Urinary bladder (tissue), 4 donors: ENCODE results near the gene LCE5A. TPM values are rescaled to one million over a fixed set of nuclear protein-coding genes. Genes with fewer than 3 reads are reported as not detected.

ENCODE experiments used
- DNase-seq: peaks from one replicate; pipeline ENCODE4 v3.0.0-alpha.2; 2015; ENCODE audit errors: extremely low spot score
- H3K27ac ChIP-seq: one replicate; pipeline ENCODE4 v1.5.1; 2013; ENCODE audit warnings: low read depth, mild to moderate bottlenecking, moderate library complexity
- H3K36me3 ChIP-seq: one replicate; pipeline ENCODE4 v1.6.1; 2013; ENCODE audit warnings: mild to moderate bottlenecking, moderate library complexity; ENCODE audit not compliant: insufficient read depth
- H3K4me1 ChIP-seq: one replicate; pipeline ENCODE4 v1.6.1; 2013; ENCODE audit warnings: mild to moderate bottlenecking, moderate library complexity; ENCODE audit not compliant: insufficient read depth
- H3K4me3 ChIP-seq: one replicate; pipeline ENCODE4 v1.5.1; 2013; ENCODE audit warnings: low read depth, low read length
- WGBS: extraction: QIAGEN DNeasy Blood & Tissue Kit; methylation state at CpG from one replicate; pipeline ENCODE4 v1.1.7; 2013; 5-methylcytosine and 5-hydroxymethylcytosine counted together
- polyA plus RNA-seq: library from polyadenylated mRNA; stranded (reverse); fragments of 200-250 nt; gene quantifications from one replicate; pipeline ENCODE4 v1.2.3, GENCODE V29; 2013
- total RNA-seq: library from RNA; depleted of rRNA; stranded (reverse); fragments of >200 nt; gene quantifications from one replicate; pipeline ENCODE4 v1.2.3, GENCODE V29; 2014
- donor health status: healthy with polysubstance abuse.
- donor health status: healthy.

The LCE5A gene
- total and polyA plus RNA-seq, 2 donors, result not detected

GRCh38 chr1:152502496-152503180 lies 8.0 kb upstream of the LCE5A start:
- no peaks in the 10 kb centered on the region for H3K36me3 ChIP-seq
- no peak for DNase-seq
- no peak overlapping the region for H3K4me3 ChIP-seq
- no peaks in the 10 kb centered on the region for H3K4me1 ChIP-seq
- WGBS, result 69% methylated on average over 7 of the region's 7 CpGs
- H3K27ac ChIP-seq, result no peak overlapping the region

DNA sequence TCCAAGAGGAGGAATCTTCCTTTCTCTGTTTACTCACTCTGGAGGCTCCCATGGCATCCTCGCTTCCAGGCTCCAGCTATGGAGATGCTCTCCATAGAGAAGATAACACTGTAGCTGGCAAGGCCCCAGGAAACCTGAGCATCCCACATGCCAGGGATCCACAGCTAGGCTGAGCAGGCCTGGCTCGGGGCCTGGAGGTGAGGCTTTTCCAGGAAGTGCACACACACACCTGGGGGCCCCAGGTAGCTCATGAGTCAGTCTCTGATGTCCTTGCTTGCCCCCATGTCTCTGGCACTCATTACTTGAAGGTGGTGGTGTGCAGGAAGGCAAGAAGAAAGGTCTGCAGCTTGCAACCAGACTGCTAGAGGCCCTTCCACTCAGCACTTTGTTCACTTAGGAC lies 5.5 kb upstream of the LCE5A start:
- 66% methylated on average over 2 of the region's 2 CpGs for WGBS
- Histone ChIP-seq H3K27ac (no peak overlapping the region), H3K36me3 (no peaks in the 10 kb centered on the region), H3K4me1 (no peaks in the 10 kb centered on the region), H3K4me3 (no peak overlapping the region)
- no peak for DNase-seq

- H3K36me3 ChIP-seq, result no peaks in the 10 kb centered on the region
- no peak overlapping the region for H3K4me3 ChIP-seq
- no peak for DNase-seq
- no peaks in the 10 kb centered on the region for H3K4me1 ChIP-seq
- 83% methylated on average over 1 of the region's 1 CpG for WGBS
- H3K27ac ChIP-seq, result no peak overlapping the region
These were observed 3.6 kb upstream of the LCE5A start for GRCh38 chr1:152506899-152507498.

DNA sequence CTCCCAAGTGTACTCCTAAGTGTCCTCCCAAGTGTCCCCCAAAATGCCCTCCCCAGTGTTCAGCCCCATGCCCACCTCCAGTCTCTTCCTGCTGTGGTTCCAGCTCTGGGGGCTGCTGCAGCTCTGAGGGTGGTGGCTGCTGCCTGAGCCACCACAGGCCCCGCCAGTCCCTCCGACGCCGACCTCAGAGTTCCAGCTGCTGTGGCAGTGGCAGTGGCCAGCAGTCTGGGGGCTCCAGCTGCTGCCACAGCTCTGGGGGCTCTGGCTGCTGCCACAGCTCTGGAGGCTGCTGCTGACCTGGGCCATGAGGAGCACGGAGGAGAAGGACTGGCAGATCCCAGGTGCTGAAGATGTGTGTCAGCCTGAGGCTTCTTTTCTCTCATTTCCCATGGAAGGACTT lies 993 bp downstream of the LCE5A start:
- WGBS, result 80% methylated on average over 5 of the region's 5 CpGs
- no peak for DNase-seq
- H3K4me1 ChIP-seq, result no peaks in the 10 kb centered on the region
- no peak overlapping the region for H3K27ac ChIP-seq
- H3K4me3 ChIP-seq, result no peak overlapping the region
- no peaks in the 10 kb centered on the region for H3K36me3 ChIP-seq

GRCh38 chr1:152513081-152513480 lies 2.5 kb downstream of the LCE5A start:
- no peak overlapping the region for H3K27ac ChIP-seq
- no peak overlapping the region for H3K4me3 ChIP-seq
- no peaks in the 10 kb centered on the region for H3K4me1 ChIP-seq
- WGBS, result 58% methylated on average over 3 of the region's 3 CpGs
- H3K36me3 ChIP-seq, result no peaks in the 10 kb centered on the region
- no peak for DNase-seq

- Histone ChIP-seq H3K36me3 (no peaks in the 10 kb centered on the region), H3K27ac (no peak overlapping the region), H3K4me3 (peak overlapping the region; percentile 12), H3K4me1 (no peaks in the 10 kb centered on the region)
- no peak for DNase-seq
- 26% methylated on average over 17 of the region's 17 CpGs for WGBS
These were observed 4.3 kb downstream of the LCE5A start for GRCh38 chr1:152514715-152515433.

DNA sequence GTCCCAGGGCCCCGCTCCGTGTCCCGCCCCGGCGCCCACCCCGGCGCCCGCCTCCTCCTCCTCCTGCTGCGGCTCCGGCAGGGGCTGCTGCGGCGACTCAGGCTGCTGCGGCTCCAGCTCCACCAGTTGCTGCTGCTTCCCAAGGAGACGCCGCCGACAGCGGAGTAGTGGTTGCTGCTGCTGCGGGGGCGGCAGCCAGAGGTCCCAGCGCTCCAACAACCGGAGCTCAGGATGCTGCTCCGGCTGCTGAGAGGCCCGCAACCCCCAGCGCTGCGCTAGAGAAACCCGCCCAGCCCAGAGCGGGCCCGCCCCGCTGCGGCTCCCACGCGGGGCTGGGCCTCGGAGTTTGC lies 4.8 kb downstream of the LCE5A start:
- no peak overlapping the region for H3K27ac ChIP-seq
- peak overlapping the region; percentile 12 for H3K4me3 ChIP-seq
- no peak for DNase-seq
- under 1% methylated on average over 33 of the region's 33 CpGs for whole genome bisulfite sequencing
- no peaks in the 10 kb centered on the region for H3K4me1 ChIP-seq
- no peaks in the 10 kb centered on the region for H3K36me3 ChIP-seq

GRCh38 chr1:152516082-152516481 lies 5.5 kb downstream of the LCE5A start:
- DNase-seq, result no peak
- Histone ChIP-seq H3K4me1 (no peaks in the 10 kb centered on the region), H3K36me3 (no peaks in the 10 kb centered on the region), H3K4me3 (no peak overlapping the region), H3K27ac (no peak overlapping the region)
- 68% methylated on average over 7 of the region's 7 CpGs for WGBS

DNA sequence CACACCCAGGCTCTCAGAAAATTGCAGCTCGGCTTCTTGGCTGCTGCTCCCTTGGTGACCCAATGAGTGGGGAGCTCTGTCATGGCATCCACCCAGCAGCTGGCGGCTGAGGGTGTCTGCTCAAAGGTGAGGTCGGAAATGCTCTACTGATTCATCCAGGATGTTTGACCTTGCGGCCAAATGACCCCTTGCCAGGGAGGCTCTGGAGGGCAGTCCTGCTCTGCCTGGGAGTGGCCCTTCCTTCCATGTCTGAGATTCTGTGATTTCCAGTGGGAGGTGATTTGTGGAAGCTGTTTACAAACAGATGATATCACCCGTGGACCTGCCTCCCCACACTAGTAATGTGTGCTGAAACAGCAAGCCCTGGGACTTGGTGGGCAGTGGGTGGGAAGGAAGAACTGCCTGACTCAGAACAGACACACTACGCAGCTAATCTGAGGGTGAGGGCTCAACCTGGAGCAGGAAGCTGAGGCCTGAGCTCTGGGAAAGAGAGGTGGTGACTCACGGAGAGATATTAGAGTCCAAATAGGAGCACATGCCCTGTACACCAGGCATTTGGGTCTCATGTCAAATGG lies 6.7 kb downstream of the LCE5A start:
- Histone ChIP-seq H3K36me3 (no peaks in the 10 kb centered on the region), H3K4me1 (no peaks in the 10 kb centered on the region), H3K27ac (no peak overlapping the region), H3K4me3 (no peak overlapping the region)
- WGBS, result 55% methylated on average over 7 of the region's 7 CpGs
- DNase-seq, result no peak

DNA sequence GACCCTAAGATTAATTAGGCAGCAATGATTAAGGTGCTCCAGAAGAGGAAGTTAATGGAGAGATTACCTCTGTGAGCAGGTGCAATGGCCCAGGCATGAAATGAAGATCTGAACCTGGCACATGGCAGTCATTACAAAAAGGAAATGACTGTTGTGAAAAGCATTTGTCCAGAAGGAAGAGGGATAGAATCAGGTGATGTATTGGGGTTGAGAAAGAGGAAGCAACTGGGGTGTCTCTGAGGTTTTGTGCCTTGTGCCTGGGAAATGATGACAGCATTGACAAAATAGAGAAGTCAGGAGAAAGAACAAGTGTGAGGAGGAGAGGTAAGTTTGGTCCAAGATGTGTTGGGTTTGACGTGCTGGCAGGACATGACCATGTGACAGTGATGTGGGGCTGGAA lies 9.2 kb downstream of the LCE5A start:
- WGBS, result 57% methylated on average over 1 of the region's 1 CpG
- no peak overlapping the region for H3K27ac ChIP-seq
- no peaks in the 10 kb centered on the region for H3K36me3 ChIP-seq
- DNase-seq, result no peak
- H3K4me1 ChIP-seq, result no peaks in the 10 kb centered on the region
- no peak overlapping the region for H3K4me3 ChIP-seq

DNA sequence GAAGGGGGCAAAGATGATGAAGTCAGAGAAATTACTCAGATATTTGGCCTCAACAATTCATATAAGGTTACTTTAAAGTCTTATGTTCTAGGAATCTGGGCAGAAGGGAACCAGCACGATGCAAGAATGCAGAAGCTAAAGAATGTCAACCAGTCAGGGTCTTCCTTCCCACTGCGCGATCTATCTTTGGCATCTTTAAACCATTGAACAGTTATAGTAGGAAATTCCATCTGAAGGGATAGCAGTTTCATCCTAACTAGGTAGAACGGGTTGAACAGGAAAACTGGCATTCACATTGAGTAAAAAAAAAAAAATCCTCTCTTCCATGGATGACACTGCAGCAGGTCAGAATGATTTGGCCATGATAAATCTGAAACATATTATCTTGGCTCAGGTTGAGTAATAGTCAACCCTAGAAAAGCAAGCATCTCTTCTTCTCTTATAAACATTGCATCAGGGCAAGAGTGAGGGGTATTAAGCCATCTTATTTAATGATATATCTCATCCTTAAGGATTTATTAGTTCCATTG lies 10.0 kb downstream of the LCE5A start:
- Histone ChIP-seq H3K4me1 (no peaks in the 10 kb centered on the region), H3K27ac (no peak overlapping the region), H3K36me3 (no peaks in the 10 kb centered on the region), H3K4me3 (no peak overlapping the region)
- 59% methylated on average over 4 of the region's 4 CpGs for WGBS
- no peak for DNase-seq

DNA sequence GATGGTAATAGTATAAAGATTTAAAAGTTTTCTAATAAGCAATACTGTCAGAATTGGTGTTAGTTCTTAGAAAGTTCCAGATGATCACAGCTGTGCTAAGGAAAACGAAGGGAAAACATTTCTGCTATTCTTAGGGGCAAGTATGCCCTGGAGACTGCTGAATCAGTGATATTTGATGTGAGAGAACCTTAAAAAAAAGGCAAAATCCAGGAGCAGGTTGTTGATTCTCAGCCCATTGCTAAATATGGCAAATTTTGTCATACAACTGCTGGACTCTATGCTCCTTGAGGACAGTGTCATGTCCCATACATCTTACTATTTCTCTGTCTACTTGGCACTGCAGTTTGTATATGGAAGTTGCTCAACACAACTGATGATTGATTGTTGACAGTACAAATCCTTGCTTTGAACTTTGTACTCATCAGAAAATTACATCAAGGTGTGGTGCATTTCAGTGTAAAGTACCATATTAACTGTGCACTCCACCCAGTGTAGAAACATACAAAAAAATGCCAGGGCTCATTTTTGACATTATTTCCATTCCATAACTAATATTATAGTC lies 14.6 kb downstream of the LCE5A start:
- Histone ChIP-seq H3K36me3 (no peaks in the 10 kb centered on the region), H3K27ac (no peak overlapping the region), H3K4me1 (no peaks in the 10 kb centered on the region), H3K4me3 (no peak overlapping the region)
- no peak for DNase-seq
- 25% methylated on average over 1 of the region's 1 CpG for WGBS

- no peak overlapping the region for H3K4me3 ChIP-seq
- 23% methylated on average over 7 of the region's 7 CpGs for WGBS
These were observed 22.8 kb downstream of the LCE5A start for GRCh38 chr1:152533327-152533938.

More at GRCh38 chr1:152533327-152533938, 22.8 kb downstream of the LCE5A start:
- no peak overlapping the region for H3K27ac ChIP-seq
- no peaks in the 10 kb centered on the region for H3K36me3 ChIP-seq
- DNase-seq, result no peak
- H3K4me1 ChIP-seq, result no peaks in the 10 kb centered on the region
